SK-N-SH (cell line): Measurements from ENCODE around the gene TSNAXIP1. TPM values are rescaled to one million over a fixed set of nuclear protein-coding genes. Genes with fewer than 3 reads are reported as not detected.

ENCODE experiments used
- CTCF ChIA-PET: fragments of 300-600, 350-600 bp; formaldehyde crosslinking; extraction: SDS; loops from one replicate; lab custom pipeline; 2021; lab: Yijun Ruan, JAX
- POLR2A ChIA-PET: fragments of 350-600 bp; sonication (Branson Sonifier 250); formaldehyde crosslinking; extraction: SDS; loops from one replicate; lab custom pipeline; 2020; ENCODE audit warnings: antibody characterized with exemption, inconsistent platforms; lab: Yijun Ruan, JAX
- DNase-seq: peaks from one replicate; pipeline ENCODE4 v3.0.0; 2012
- H2AFZ ChIP-seq: fragments of 200-600 bp; sonication (generic); 2 replicates; pipeline ENCODE4 v1.8.1; 2016; ENCODE audit warnings: antibody characterized with exemption, mild to moderate bottlenecking, low read depth
- H3F3A ChIP-seq: fragments of 200-600 bp; sonication (generic); replicated peaks from 2 replicates; pipeline ENCODE3; 2016; ENCODE audit warnings: antibody characterized with exemption, mild to moderate bottlenecking; ENCODE audit not compliant: insufficient read depth
- H3K27ac ChIP-seq, 2 experiments: fragments of 200-500 bp in 1 of 2; fragments of 200-600 bp in 1 of 2; sonication (Bioruptor generic) in 1 of 2; sonication (generic), shearing (Covaris generic) in 1 of 2; 2 replicates each; pipeline versions ENCODE4 v1.5.1 to v1.6.1; 2014 to 2016; ENCODE audit warnings: low read depth in 2 of 2, inconsistent platforms in 1 of 2, low read length in 1 of 2, mild to moderate bottlenecking in 1 of 2, mixed read lengths in 1 of 2
- H3K27me3 ChIP-seq: fragments of 200-600 bp; sonication (generic), shearing (Covaris generic); 2 replicates; pipeline ENCODE4 v1.6.1; 2016; ENCODE audit warnings: mixed run types; ENCODE audit not compliant: insufficient read depth
- H3K36me3 ChIP-seq, 2 experiments: fragments of 200-500 bp in 1 of 2; fragments of 200-600 bp in 1 of 2; sonication (Bioruptor generic) in 1 of 2; sonication (generic) in 1 of 2; replicated peaks in 1 of 2; 2 replicates each; pipeline versions ENCODE3 to v1.5.1; 2014 to 2016; ENCODE audit warnings: low read length in 1 of 2, mild to moderate bottlenecking in 1 of 2; ENCODE audit not compliant: insufficient read depth in 2 of 2, control insufficient read depth in 1 of 2
- H3K4me1 ChIP-seq, 2 experiments: fragments of 200-500 bp in 1 of 2; fragments of 200-600 bp in 1 of 2; sonication (Bioruptor generic) in 1 of 2; sonication (generic), shearing (Covaris generic) in 1 of 2; 2 replicates each; pipeline versions ENCODE4 v1.5.1 to v1.6.1; 2014 to 2016; ENCODE audit warnings: low read depth in 1 of 2, low read length in 1 of 2, mixed run types in 1 of 2; ENCODE audit not compliant: insufficient read depth in 2 of 2, control insufficient read depth in 1 of 2
- H3K4me2 ChIP-seq: fragments of 200-600 bp; sonication (generic), shearing (Covaris generic); 2 replicates; pipeline ENCODE4 v1.6.1; 2017; ENCODE audit warnings: mixed run types
- H3K4me3 ChIP-seq, 2 experiments: fragments of 200-500 bp in 1 of 2; fragments of 200-600 bp in 1 of 2; sonication (Bioruptor generic) in 1 of 2; sonication (generic), shearing (Covaris generic) in 1 of 2; 2 replicates each; pipeline versions ENCODE4 v1.5.1 to v1.8.1; 2014 to 2016; ENCODE audit warnings: low read depth in 2 of 2, inconsistent platforms in 1 of 2, low read length in 1 of 2, mild to moderate bottlenecking in 1 of 2, mixed read lengths in 1 of 2, moderate library complexity in 1 of 2
- H3K79me2 ChIP-seq: fragments of 200-600 bp; sonication (generic); 2 replicates; pipeline ENCODE4 v1.8.1; 2017; ENCODE audit warnings: mild to moderate bottlenecking; ENCODE audit not compliant: insufficient read depth
- H3K9ac ChIP-seq: fragments of 200-600 bp; sonication (generic); 2 replicates; pipeline ENCODE4 v1.6.1; 2017; ENCODE audit warnings: mixed run types
- H3K9me2 ChIP-seq: fragments of 200-600 bp; sonication (generic); 2 replicates; pipeline ENCODE4 v1.6.1; 2017; ENCODE audit warnings: mixed run types
- H3K9me3 ChIP-seq: fragments of 200-600 bp; sonication (generic); 2 replicates; pipeline ENCODE4 v1.6.1; 2017; ENCODE audit warnings: mixed run types, mild to moderate bottlenecking, moderate library complexity
- H4K20me1 ChIP-seq: fragments of 200-600 bp; sonication (generic); 2 replicates; pipeline ENCODE4 v1.6.1; 2017; ENCODE audit warnings: mild to moderate bottlenecking, mixed run types; ENCODE audit not compliant: insufficient read depth
- CHD2 ChIP-seq: fragments of 150-350 bp; IDR thresholded peaks from 2 replicates; pipeline ENCODE4 v1.6.1; 2018; ENCODE audit warnings: low read length; ENCODE audit not compliant: partially characterized antibody
- ELF1 ChIP-seq: IDR thresholded peaks from 2 replicates; pipeline ENCODE4 v1.4.0; 2012
- EP300 ChIP-seq, 2 experiments: IDR thresholded peaks; 2 replicates each; pipeline versions ENCODE4 v1.4.0 to v1.6.1; 2012; ENCODE audit warnings: borderline replicate concordance in 1 of 2, low read depth in 1 of 2, low read length in 1 of 2
- GABPA ChIP-seq: IDR thresholded peaks from 2 replicates; pipeline ENCODE4 v1.4.0; 2012; ENCODE audit warnings: low read depth, mild to moderate bottlenecking
- JUND ChIP-seq: IDR thresholded peaks from 2 replicates; pipeline ENCODE4 v1.4.0; 2012
- MXI1 ChIP-seq: IDR thresholded peaks from 2 replicates; pipeline ENCODE4 v1.6.1; 2012; ENCODE audit warnings: mild to moderate bottlenecking, low read depth, low read length, improper control_type of control experiment
- NFIC ChIP-seq: IDR thresholded peaks from 2 replicates; pipeline ENCODE4 v1.4.0; 2012; ENCODE audit warnings: borderline replicate concordance
- NRF1 ChIP-seq: IDR thresholded peaks from 2 replicates; pipeline ENCODE4 v1.6.1; 2012; ENCODE audit warnings: low read depth, mild to moderate bottlenecking, low read length
- RFX5 ChIP-seq: IDR thresholded peaks from 2 replicates; pipeline ENCODE4 v1.6.1; 2012; ENCODE audit warnings: mild to moderate bottlenecking, improper control_type of control experiment, low read length
- SIN3A ChIP-seq: IDR thresholded peaks from 2 replicates; pipeline ENCODE4 v1.6.1; 2012; ENCODE audit warnings: low read depth, mild to moderate bottlenecking, low read length, moderate library complexity, borderline replicate concordance
- TAF1 ChIP-seq: IDR thresholded peaks from 2 replicates; pipeline ENCODE4 v1.6.1; 2012; ENCODE audit warnings: low read depth, mild to moderate bottlenecking, low read length, moderate library complexity, borderline replicate concordance
- TCF12 ChIP-seq: IDR thresholded peaks from 2 replicates; pipeline ENCODE4 v1.4.0; 2012
- TEAD4 ChIP-seq: IDR thresholded peaks from 2 replicates; pipeline ENCODE4 v1.4.0; 2012; ENCODE audit warnings: mild to moderate bottlenecking, borderline replicate concordance; ENCODE audit not compliant: insufficient read depth
- WGBS: methylation state at CpG from one replicate; pipeline ENCODE4 v1.1.6; 2017; ENCODE audit warnings: low lambda C conversion rate; 5-methylcytosine and 5-hydroxymethylcytosine counted together
- polyA plus RNA-seq, 3 experiments: library from polyadenylated mRNA; depleted of rRNA; stranded (reverse); fragments of >200 nt; gene quantifications; 2 replicates each; pipeline ENCODE4 v1.2.3, GENCODE V29; 2012
- TF ChIP-seq, protein P1 (sequence below): IDR thresholded peaks from 2 replicates; pipeline ENCODE4; 2012
- TF ChIP-seq, protein P2 (sequence below): fragments of 150-350 bp; IDR thresholded peaks from 2 replicates; pipeline ENCODE4 v1.6.1; 2017; ENCODE audit warnings: antibody characterized with exemption, low read length, low read depth, borderline replicate concordance
- TF ChIP-seq, protein P3 (sequence below): IDR thresholded peaks from 2 replicates; pipeline ENCODE4 v1.4.0; 2012; ENCODE audit warnings: low read depth
- TF ChIP-seq, protein P4 (sequence below): IDR thresholded peaks from 2 replicates; pipeline ENCODE4 v1.4.0; 2012; ENCODE audit warnings: low read depth, borderline replicate concordance
- TF ChIP-seq, protein P5 (sequence below): fragments of 200-600 bp; sonication (generic); IDR thresholded peaks from 2 replicates; pipeline ENCODE4 v1.6.1; 2017; ENCODE audit warnings: antibody characterized with exemption, mild to moderate bottlenecking, moderate library complexity

The TSNAXIP1 gene
- polyA plus RNA-seq, 1 of the 3 experiments (the other 2 are of a cell fraction), result 4.4 TPM

DNA sequence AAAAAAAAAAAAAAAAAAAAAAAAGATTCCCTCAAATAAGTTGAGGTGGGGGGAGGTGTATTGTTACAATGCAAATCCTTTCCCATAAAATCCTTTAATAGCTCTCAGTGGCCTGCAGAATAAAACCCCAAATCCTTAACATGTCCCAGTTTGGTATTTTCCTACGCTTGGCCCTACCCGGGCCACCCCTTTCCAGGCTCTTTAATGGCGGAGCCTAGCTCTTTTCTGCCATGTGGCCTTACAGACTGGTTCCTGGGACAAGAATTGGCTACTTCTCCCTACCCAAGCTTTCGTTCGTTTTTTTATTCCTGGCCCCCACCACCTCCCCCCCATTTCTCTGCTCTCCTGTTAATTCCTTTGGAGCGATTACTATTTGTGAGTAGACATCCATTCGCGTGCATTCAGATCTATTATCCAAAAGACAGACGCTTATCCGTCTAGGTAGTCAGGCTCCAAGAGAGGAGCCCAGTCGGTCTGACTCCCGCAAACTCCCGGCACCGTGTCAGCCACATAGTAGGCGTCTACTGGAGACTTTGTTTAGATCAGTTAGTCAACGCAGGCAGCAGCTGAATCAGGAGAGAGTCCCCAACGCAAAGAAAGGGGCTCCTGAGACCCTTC, 34.6 kb downstream of the TSNAXIP1 start:
- Histone ChIP-seq H3K4me2 (peak overlapping the region; percentile 91), H3K9me3 (no peaks in the 10 kb centered on the region), H3F3A (peaks cover 28% of the 10 kb centered on the region), H3K4me3 (peak overlapping the region; percentile 77 to 97), H3K4me1 (peaks cover 26 to 36% of the 10 kb centered on the region in 2 experiments), H3K27me3 (no peaks in the 10 kb centered on the region), H3K9me2 (no peaks in the 10 kb centered on the region), H3K27ac (peak overlapping the region; percentile 98 to 99; a peak in 3 of 4 replicates), H4K20me1 (no peaks in the 10 kb centered on the region; the same call in 1 of the 2 replicates), H3K9ac (peak overlapping the region; percentile 93; the same call in 1 of the 2 replicates), H3K79me2 (peaks cover 37% of the 10 kb centered on the region), H3K36me3 (peaks cover 0 to 5% of the 10 kb centered on the region in 2 experiments), H2AFZ (peak overlapping the region; percentile 97)
- no peak for DNase-seq
- ChIA-PET CTCF (interaction anchor here (0.8 to 3.5 kb wide), 11 partner anchors 8 to 321 kb away, joined by 3 to 25 read pairs (median 3); partner anchors contain the start of genes CTRL, NRN1L, RANBP10 and TSNAXIP1), POLR2A (no interaction called here)
- TF ChIP-seq, protein P1, sequence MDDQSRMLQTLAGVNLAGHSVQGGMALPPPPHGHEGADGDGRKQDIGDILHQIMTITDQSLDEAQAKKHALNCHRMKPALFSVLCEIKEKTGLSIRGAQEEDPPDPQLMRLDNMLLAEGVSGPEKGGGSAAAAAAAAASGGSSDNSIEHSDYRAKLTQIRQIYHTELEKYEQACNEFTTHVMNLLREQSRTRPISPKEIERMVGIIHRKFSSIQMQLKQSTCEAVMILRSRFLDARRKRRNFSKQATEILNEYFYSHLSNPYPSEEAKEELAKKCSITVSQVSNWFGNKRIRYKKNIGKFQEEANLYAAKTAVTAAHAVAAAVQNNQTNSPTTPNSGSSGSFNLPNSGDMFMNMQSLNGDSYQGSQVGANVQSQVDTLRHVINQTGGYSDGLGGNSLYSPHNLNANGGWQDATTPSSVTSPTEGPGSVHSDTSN, result no peak
- TF ChIP-seq NRF1 (no peak), EP300 (IDR thresholded peaks at IDR 0.05; ENCODE audit: borderline replicate concordance in 1 of 2, low read depth in 1 of 2, low read length in 1 of 2) (no peak), CHD2 (no peak), JUND (no peak), NFIC (no peak), TCF12 (no peak), ELF1 (no peak), SIN3A (no peak)
- TF ChIP-seq, protein P2, sequence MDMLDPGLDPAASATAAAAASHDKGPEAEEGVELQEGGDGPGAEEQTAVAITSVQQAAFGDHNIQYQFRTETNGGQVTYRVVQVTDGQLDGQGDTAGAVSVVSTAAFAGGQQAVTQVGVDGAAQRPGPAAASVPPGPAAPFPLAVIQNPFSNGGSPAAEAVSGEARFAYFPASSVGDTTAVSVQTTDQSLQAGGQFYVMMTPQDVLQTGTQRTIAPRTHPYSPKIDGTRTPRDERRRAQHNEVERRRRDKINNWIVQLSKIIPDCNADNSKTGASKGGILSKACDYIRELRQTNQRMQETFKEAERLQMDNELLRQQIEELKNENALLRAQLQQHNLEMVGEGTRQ, result no peak
- TF ChIP-seq, protein P3, sequence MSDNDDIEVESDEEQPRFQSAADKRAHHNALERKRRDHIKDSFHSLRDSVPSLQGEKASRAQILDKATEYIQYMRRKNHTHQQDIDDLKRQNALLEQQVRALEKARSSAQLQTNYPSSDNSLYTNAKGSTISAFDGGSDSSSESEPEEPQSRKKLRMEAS, result no peak
- TF ChIP-seq, protein P4, sequence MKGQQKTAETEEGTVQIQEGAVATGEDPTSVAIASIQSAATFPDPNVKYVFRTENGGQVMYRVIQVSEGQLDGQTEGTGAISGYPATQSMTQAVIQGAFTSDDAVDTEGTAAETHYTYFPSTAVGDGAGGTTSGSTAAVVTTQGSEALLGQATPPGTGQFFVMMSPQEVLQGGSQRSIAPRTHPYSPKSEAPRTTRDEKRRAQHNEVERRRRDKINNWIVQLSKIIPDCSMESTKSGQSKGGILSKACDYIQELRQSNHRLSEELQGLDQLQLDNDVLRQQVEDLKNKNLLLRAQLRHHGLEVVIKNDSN, result no peak
- 68% methylated on average over 17 of the region's 17 CpGs for WGBS

DNA sequence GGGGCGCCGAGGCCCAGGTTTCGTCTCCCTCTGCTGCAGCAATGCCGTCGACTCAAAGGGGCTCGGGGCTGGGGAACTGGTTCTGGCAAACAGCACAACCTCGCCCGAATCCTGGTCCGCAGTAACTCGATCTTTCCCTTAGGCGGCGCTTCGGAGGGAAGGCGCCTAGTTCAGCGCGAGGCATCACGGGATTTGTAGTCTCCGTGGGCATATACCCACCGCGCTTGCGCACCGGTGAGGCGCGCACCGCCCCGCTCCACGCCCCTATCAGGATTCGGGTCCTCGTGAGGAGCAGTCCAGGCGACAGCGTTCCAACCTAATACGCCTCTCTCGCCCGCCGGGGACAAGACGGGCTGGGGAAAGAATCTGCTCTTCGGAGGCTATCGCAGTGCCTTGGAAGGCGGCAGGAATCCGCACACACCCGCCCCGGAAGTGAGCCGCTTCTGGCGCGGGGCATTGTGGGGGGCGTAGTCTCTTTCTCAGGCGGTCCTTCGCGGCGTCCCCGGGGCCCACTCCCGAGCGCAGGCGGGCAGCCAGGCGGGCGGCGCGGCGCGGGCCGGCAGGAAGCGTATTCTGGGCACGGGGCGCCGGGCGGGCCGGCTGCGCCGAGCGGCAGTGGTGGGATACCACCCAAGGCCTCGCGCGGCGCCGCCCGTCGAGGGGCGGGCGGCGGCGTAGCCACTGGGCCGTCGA, 35.3 kb downstream of the TSNAXIP1 start, which contains the start of gene THAP11:
Gene THAP11, plus strand, starts transcription at position 505 of the 693 bp plus-strand sequence. CDS start 235 bp downstream, outside the sequence.
- Histone ChIP-seq H2AFZ (peak within 1 kb of the TSS; percentile 97), H3K27ac (peak within 1 kb of the TSS; percentile 98 to 99), H3K4me3 (peak within 1 kb of the TSS; percentile 77 to 97), H3K9me3 (no peaks in the 10 kb centered on the region), H3K4me2 (peak within 1 kb of the TSS; percentile 91), H3K9me2 (no peaks in the 10 kb centered on the region), H3K79me2 (peaks cover 37% of the 10 kb centered on the region), H3K4me1 (peaks cover 26 to 36% of the 10 kb centered on the region in 2 experiments), H3K27me3 (no peaks in the 10 kb centered on the region), H4K20me1 (no peaks in the 10 kb centered on the region; the same call in 1 of the 2 replicates), H3K36me3 (peaks cover 0 to 5% of the 10 kb centered on the region in 2 experiments), H3K9ac (peak within 1 kb of the TSS; percentile 93), H3F3A (peaks cover 28% of the 10 kb centered on the region)
- DNase-seq, result peak; percentile 94
- ChIA-PET CTCF (interaction anchor here (1.0 to 6.3 kb wide), 9 partner anchors 9 to 321 kb away, joined by 3 to 66 read pairs (median 5); partner anchors contain the start of genes CTRL, RANBP10 and TSNAXIP1), POLR2A (interaction anchor here (0.6 kb wide), 1 partner anchor 1246 kb away, joined by 3 read pairs; no protein-coding TSS in a partner anchor)
- under 1% methylated on average over 30 of the region's 83 CpGs for WGBS
- peak; percentile 90 for TF ChIP-seq NRF1
- TF ChIP-seq TCF12, result no peak
- peak; percentile 17; the same call in 1 of the 2 replicates for TF ChIP-seq MXI1
- peak; percentile 48 for TF ChIP-seq ELF1
- TF ChIP-seq, protein P5, sequence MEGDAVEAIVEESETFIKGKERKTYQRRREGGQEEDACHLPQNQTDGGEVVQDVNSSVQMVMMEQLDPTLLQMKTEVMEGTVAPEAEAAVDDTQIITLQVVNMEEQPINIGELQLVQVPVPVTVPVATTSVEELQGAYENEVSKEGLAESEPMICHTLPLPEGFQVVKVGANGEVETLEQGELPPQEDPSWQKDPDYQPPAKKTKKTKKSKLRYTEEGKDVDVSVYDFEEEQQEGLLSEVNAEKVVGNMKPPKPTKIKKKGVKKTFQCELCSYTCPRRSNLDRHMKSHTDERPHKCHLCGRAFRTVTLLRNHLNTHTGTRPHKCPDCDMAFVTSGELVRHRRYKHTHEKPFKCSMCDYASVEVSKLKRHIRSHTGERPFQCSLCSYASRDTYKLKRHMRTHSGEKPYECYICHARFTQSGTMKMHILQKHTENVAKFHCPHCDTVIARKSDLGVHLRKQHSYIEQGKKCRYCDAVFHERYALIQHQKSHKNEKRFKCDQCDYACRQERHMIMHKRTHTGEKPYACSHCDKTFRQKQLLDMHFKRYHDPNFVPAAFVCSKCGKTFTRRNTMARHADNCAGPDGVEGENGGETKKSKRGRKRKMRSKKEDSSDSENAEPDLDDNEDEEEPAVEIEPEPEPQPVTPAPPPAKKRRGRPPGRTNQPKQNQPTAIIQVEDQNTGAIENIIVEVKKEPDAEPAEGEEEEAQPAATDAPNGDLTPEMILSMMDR, result peak; percentile 64
- TF ChIP-seq NFIC, result no peak
- peak; percentile 17; the same call in 1 of the 2 replicates for TF ChIP-seq TAF1
- no peak for TF ChIP-seq EP300 (IDR thresholded peaks at IDR 0.05; ENCODE audit: borderline replicate concordance in 1 of 2, low read depth in 1 of 2, low read length in 1 of 2)
- TF ChIP-seq RFX5, result no peak
- TF ChIP-seq TEAD4, result no peak
- TF ChIP-seq GABPA, result peak; percentile 82
- TF ChIP-seq, protein P1, result no peak
- no peak for TF ChIP-seq JUND
